Mesenchymal stem cell (in vitro differentiated cells and primary cell): ENCODE data around the gene LDLRAD2.

ENCODE experiments used
- DNase-seq: peaks from one replicate; pipeline ENCODE4 v3.0.0-alpha.2; 2013
- H2AFZ ChIP-seq: one replicate; pipeline ENCODE4 v1.6.1; 2013; ENCODE audit warnings: low read depth, mild to moderate bottlenecking, control low read depth, inconsistent platforms, low read length, moderate library complexity
- H2AK5ac ChIP-seq: 2 replicates; pipeline ENCODE4 v1.6.1; 2013; ENCODE audit warnings: low read length, moderate library complexity, mild to moderate bottlenecking, inconsistent platforms; ENCODE audit not compliant: severe bottlenecking
- H2BK120ac ChIP-seq: one replicate; pipeline ENCODE4 v1.6.1; 2013; ENCODE audit warnings: low read depth, mild to moderate bottlenecking, inconsistent platforms, low read length, moderate library complexity
- H2BK12ac ChIP-seq, 2 experiments: one replicate each; pipeline ENCODE4 v1.6.1; 2013; ENCODE audit warnings: inconsistent platforms in 2 of 2, low read length in 2 of 2, mild to moderate bottlenecking in 2 of 2, moderate library complexity in 2 of 2, control low read depth in 1 of 2
- H2BK15ac ChIP-seq: one replicate; pipeline ENCODE4 v1.6.1; 2013; ENCODE audit warnings: mild to moderate bottlenecking, low read depth, inconsistent platforms; ENCODE audit not compliant: poor library complexity, severe bottlenecking
- H2BK5ac ChIP-seq: 2 replicates; pipeline ENCODE4 v1.6.1; 2013; ENCODE audit warnings: low read depth, mild to moderate bottlenecking, low read length, control low read depth, inconsistent platforms; ENCODE audit not compliant: poor library complexity, severe bottlenecking
- H3K14ac ChIP-seq, 2 experiments: one replicate each; pipeline ENCODE4 v1.6.1; 2013; ENCODE audit warnings: inconsistent platforms in 2 of 2, low read length in 2 of 2, control low read depth in 1 of 2, mild to moderate bottlenecking in 1 of 2, moderate library complexity in 1 of 2
- H3K18ac ChIP-seq, 2 experiments: one replicate each; pipeline ENCODE4 v1.6.1; 2013; ENCODE audit warnings: inconsistent platforms in 2 of 2, low read length in 2 of 2, control low read depth in 1 of 2, low read depth in 1 of 2, mild to moderate bottlenecking in 1 of 2
- H3K23ac ChIP-seq, 2 experiments: one replicate each; pipeline ENCODE4 v1.6.1; 2013; ENCODE audit warnings: inconsistent platforms in 2 of 2, low read length in 2 of 2, mild to moderate bottlenecking in 2 of 2, moderate library complexity in 2 of 2, control low read depth in 1 of 2
- H3K27ac ChIP-seq: 2 replicates; pipeline ENCODE4 v1.5.1; 2013; ENCODE audit warnings: mild to moderate bottlenecking, moderate library complexity, low read length, control low read depth, inconsistent platforms; ENCODE audit not compliant: poor library complexity, severe bottlenecking
- H3K27me3 ChIP-seq, 2 experiments: 2 replicates each; pipeline versions ENCODE4 v1.6.1 to v1.7.0; 2013; ENCODE audit warnings: low read length in 2 of 2, mild to moderate bottlenecking in 2 of 2, moderate library complexity in 2 of 2, control low read depth in 1 of 2, inconsistent platforms in 1 of 2; ENCODE audit not compliant: control insufficient read depth in 1 of 2, insufficient read depth in 1 of 2
- H3K36me3 ChIP-seq, 2 experiments: 2 replicates each; pipeline versions ENCODE4 v1.6.1 to v1.7.0; 2013; ENCODE audit warnings: low read length in 2 of 2, control low read depth in 1 of 2, inconsistent platforms in 1 of 2, low read depth in 1 of 2, mild to moderate bottlenecking in 1 of 2; ENCODE audit not compliant: insufficient read depth in 2 of 2, control insufficient read depth in 1 of 2
- H3K4ac ChIP-seq, 2 experiments: one replicate each; pipeline ENCODE4 v1.6.1; 2013; ENCODE audit warnings: inconsistent platforms in 2 of 2, low read length in 2 of 2, mild to moderate bottlenecking in 2 of 2, moderate library complexity in 2 of 2, control low read depth in 1 of 2, low read depth in 1 of 2
- H3K4me1 ChIP-seq: 2 replicates; pipeline ENCODE4 v1.6.1; 2013; ENCODE audit warnings: low read depth, low read length, control low read depth; ENCODE audit not compliant: control insufficient read depth, insufficient read depth
- H3K4me2 ChIP-seq: 2 replicates; pipeline ENCODE4 v1.6.1; 2013; ENCODE audit warnings: low read length, mild to moderate bottlenecking, inconsistent platforms; ENCODE audit not compliant: poor library complexity, severe bottlenecking
- H3K4me3 ChIP-seq, 2 experiments: 2 replicates each; pipeline versions ENCODE4 v1.5.1 to v1.7.0; 2013; ENCODE audit warnings: low read length in 2 of 2, mild to moderate bottlenecking in 2 of 2, control low read depth in 1 of 2, low read depth in 1 of 2; ENCODE audit not compliant: insufficient read depth in 1 of 2
- H3K79me1 ChIP-seq: replicated peaks from 2 replicates; pipeline ENCODE4 v1.6.1; 2013; ENCODE audit warnings: mild to moderate bottlenecking, control low read depth, low read length, inconsistent platforms; ENCODE audit not compliant: poor library complexity, severe bottlenecking
- H3K9ac ChIP-seq: 2 replicates; pipeline ENCODE4 v1.7.0; 2013; ENCODE audit warnings: mild to moderate bottlenecking, low read length, moderate library complexity
- H3K9me3 ChIP-seq: 2 replicates; pipeline ENCODE4 v1.7.0; 2013; ENCODE audit warnings: mild to moderate bottlenecking, low read length; ENCODE audit not compliant: control insufficient read depth
- H4K8ac ChIP-seq: one replicate; pipeline ENCODE4 v1.6.1; 2013; ENCODE audit warnings: inconsistent platforms, mild to moderate bottlenecking, low read length, moderate library complexity
- H4K91ac ChIP-seq: one replicate; pipeline ENCODE4 v1.6.1; 2013; ENCODE audit warnings: mild to moderate bottlenecking, low read length, inconsistent platforms
- WGBS: methylation state at CpG from one replicate; pipeline ENCODE4 v1.1.7; 2013; ENCODE audit warnings: mixed read lengths; 5-methylcytosine and 5-hydroxymethylcytosine counted together

Gene LDLRAD2

DNA sequence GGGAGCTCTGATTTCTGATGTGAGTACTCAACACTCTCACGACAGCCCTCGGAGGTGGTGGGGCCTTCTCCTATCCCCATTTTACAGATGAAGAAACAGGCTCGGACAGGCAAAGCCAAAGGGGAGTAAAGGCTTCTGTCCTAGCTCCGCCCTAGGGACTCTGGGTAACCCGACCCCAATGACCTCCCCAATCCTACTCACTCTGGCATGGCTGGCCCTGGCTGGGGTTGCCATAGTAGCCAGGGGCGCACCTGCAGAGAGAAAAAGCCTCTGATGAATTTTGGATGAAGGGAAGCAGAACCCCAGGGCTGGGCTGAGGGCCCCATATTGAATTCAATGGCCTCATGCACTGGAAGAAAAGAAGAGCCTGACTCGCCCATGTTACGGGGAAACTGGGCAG is 61.1 kb downstream of the LDLRAD2 start:
- Histone ChIP-seq H3K23ac (no peak overlapping the region), H3K27ac (no peak overlapping the region), H2BK120ac (no peak overlapping the region), H3K27me3 (no peaks in the 10 kb centered on the region), H3K36me3 (peaks cover 92 to 93% of the 10 kb centered on the region in 2 experiments), H3K4me2 (no peak overlapping the region), H2BK12ac (no peak overlapping the region), H3K9ac (no peak overlapping the region), H3K4ac (no peak overlapping the region), H3K9me3 (no peaks in the 10 kb centered on the region), H4K8ac (no peak overlapping the region), H3K4me1 (peaks cover 28% of the 10 kb centered on the region), H3K14ac (no peak overlapping the region), H2BK5ac (no peak overlapping the region), H3K79me1 (peaks cover 30% of the 10 kb centered on the region), H2BK15ac (peak overlapping the region; percentile 8), H2AK5ac (no peak overlapping the region), H3K4me3 (no peak overlapping the region), H4K91ac (no peak overlapping the region), H3K18ac (no peak overlapping the region), H2AFZ (no peak overlapping the region)
- DNase-seq = no peak
- 87% methylated on average over 8 of the region's 8 CpGs for WGBS

DNA sequence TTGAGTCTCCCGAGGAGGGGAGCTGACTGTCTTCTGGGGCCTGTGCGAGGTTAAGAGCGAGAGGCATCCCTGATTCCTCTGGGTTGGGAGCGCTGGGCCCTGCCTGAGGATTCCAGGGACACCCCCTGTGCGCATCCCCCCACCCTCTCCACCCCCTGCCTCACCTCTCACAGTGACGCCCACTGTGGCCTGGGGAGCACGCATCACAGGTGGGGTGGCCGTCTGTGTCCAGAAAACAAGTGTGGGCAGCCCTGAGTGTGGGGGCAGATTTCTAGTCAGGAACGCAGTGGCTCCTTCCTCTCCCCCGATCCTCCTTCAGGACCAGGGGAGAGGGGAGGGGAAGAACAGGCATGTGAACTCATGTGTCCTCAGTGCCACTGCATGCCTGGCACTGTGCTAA is 61.7 kb downstream of the LDLRAD2 start:
- Histone ChIP-seq H3K23ac (no peak overlapping the region), H2AFZ (no peak overlapping the region), H3K18ac (no peak overlapping the region), H4K8ac (no peak overlapping the region), H3K79me1 (peaks cover 27% of the 10 kb centered on the region), H3K9me3 (no peaks in the 10 kb centered on the region), H2BK12ac (no peak overlapping the region), H3K36me3 (peaks cover 92 to 93% of the 10 kb centered on the region in 2 experiments), H4K91ac (no peak overlapping the region), H3K14ac (no peak overlapping the region), H2BK5ac (no peak overlapping the region), H2AK5ac (no peak overlapping the region), H3K27ac (no peak overlapping the region), H2BK15ac (no peak overlapping the region), H3K4me3 (no peak overlapping the region), H3K4ac (no peak overlapping the region), H3K4me1 (peaks cover 28% of the 10 kb centered on the region), H3K9ac (no peak overlapping the region), H2BK120ac (no peak overlapping the region), H3K27me3 (no peaks in the 10 kb centered on the region), H3K4me2 (no peak overlapping the region)
- no peak for DNase-seq
- WGBS = 100% methylated on average over 6 of the region's 10 CpGs

DNA sequence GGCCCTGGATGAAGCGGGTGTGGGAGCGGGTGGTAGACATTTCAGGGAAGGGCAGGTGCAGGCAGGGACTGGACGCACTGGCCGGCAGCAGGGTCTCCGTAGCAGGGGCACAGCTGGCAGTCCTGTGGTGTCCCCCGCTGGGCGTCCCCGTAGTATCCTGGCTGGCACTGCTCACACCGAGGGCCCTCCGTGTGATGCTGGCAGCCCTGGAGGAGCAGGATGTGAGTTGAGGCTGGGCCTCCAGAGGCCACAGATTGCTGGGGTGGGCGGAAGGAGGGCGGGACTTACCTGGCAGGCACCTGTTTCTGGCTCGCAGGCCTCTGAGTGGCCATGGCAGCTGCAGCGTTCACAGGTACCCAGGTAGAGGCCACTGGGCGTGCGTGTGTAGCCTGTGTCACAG is 62.3 kb downstream of the LDLRAD2 start:
- Histone ChIP-seq H3K79me1 (peaks cover 29% of the 10 kb centered on the region), H2AFZ (no peak overlapping the region), H4K8ac (no peak overlapping the region), H2BK15ac (no peak overlapping the region), H2AK5ac (no peak overlapping the region), H3K4me2 (no peak overlapping the region), H3K27me3 (no peaks in the 10 kb centered on the region), H3K36me3 (peaks cover 94 to 95% of the 10 kb centered on the region in 2 experiments), H2BK12ac (no peak overlapping the region), H4K91ac (no peak overlapping the region), H2BK5ac (no peak overlapping the region), H3K4me3 (no peak overlapping the region), H3K4ac (no peak overlapping the region), H3K27ac (no peak overlapping the region), H3K9ac (no peak overlapping the region), H2BK120ac (no peak overlapping the region), H3K14ac (no peak overlapping the region), H3K18ac (no peak overlapping the region), H3K23ac (no peak overlapping the region), H3K9me3 (no peaks in the 10 kb centered on the region), H3K4me1 (peaks cover 25% of the 10 kb centered on the region)
- 96% methylated on average over 15 of the region's 16 CpGs for WGBS
- DNase-seq = no peak
